ENCODE measurements around the gene ATP10A. TPM values are rescaled to one million over a fixed set of nuclear protein-coding genes. Genes with fewer than 3 reads are reported as not detected.

The ATP10A gene
- total RNA-seq, 1 donor from 2014 or later = 44.4 TPM

DNA sequence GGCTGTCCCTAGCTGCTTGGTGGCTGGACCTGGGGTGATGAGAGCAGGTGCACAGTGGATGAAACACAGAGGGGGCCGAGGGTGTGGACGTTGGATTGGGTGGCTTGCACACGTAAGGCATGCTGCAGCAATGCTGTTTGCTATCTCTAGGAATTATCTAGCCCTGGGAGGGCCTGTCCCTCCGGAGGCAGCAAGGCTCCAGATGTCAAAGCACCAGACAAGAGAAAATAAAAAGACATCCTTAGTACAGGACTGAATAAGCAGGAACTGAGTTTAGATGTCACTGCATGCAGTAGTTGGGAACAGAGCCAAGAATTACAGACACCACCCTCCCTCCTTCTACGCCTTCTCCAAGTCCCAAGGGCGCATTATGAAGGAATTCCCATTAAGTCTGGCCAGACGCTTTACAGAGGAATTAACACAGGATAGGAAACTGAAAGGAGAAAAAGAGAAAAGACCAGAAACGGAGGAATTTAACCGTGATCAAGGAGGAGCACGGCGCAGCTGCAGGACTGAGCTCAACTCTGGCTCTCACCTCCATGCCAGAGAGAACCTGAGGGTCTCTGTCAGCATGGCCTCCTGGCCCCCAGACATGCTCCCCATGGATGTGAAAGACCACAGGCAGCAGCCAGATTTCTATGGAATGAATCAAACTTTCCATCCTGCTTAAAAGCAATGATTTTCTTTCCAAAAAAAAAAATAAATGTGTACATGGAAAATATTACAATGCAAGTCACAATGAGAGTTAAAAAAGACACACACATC, 13.8 kb downstream of the ATP10A start:
- H3K4me1 Mint-ChIP-seq (ENCODE audit: low read depth) = peaks cover 77% of the 10 kb centered on the region
- no peaks in the 10 kb centered on the region for H3K27me3 Mint-ChIP-seq (ENCODE audit: low read depth)
- intact Hi-C loops (cut with micrococcal nuclease) = loop anchor here (10.0 kb wide), 1 partner anchor 895 kb away; the partner anchor contains the start of genes SNRPN and SNURF
- H3K36me3 Mint-ChIP-seq (ENCODE audit: low read depth) = peaks cover 42% of the 10 kb centered on the region
- no peaks in the 10 kb centered on the region for H3K9me3 Mint-ChIP-seq
- H3K4me3 Mint-ChIP-seq (ENCODE audit: low read depth) = peak overlapping the region; percentile 92
- no peak for DNase-seq (ENCODE audit: low spot score)
- peak overlapping the region; percentile 99 for H3K27ac Mint-ChIP-seq

GRCh38 chr15:25848784-25849156, 14.4 kb downstream of the ATP10A start:
- Mint-ChIP-seq H3K27ac (peak overlapping the region; percentile 99), H3K27me3 (ENCODE audit: low read depth) (no peaks in the 10 kb centered on the region), H3K4me3 (ENCODE audit: low read depth) (peak overlapping the region; percentile 92), H3K9me3 (no peaks in the 10 kb centered on the region), H3K36me3 (ENCODE audit: low read depth) (peaks cover 41% of the 10 kb centered on the region), H3K4me1 (ENCODE audit: low read depth) (peaks cover 77% of the 10 kb centered on the region)
- intact Hi-C loops (cut with micrococcal nuclease) = loop anchor here (10.0 kb wide), 1 partner anchor 894 kb away; the partner anchor contains the start of genes SNRPN and SNURF
- no peak for DNase-seq (ENCODE audit: low spot score)

DNA sequence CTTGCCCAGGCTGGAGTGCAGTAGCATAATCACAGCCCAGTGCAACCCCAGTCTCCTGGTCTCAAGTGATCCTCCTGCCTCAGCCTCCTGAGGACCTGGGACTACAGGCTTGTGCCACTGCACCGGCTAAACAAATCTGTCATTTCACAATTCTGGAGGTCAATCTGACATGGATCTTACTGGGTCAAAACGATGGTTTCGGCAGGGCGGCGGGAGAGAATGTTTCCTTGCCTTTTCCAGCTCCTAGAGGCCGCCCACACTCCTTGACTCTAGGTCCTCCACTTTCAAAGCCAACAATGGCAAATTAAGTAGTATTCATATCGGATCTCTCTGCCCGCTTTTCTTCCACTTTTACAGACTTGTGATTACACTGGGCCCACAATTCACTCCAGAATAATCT, 14.8 kb downstream of the ATP10A start:
- Mint-ChIP-seq H3K9me3 (no peaks in the 10 kb centered on the region), H3K36me3 (ENCODE audit: low read depth) (peaks cover 44% of the 10 kb centered on the region), H3K4me3 (ENCODE audit: low read depth) (no peak overlapping the region), H3K27me3 (ENCODE audit: low read depth) (no peaks in the 10 kb centered on the region), H3K4me1 (ENCODE audit: low read depth) (peaks cover 77% of the 10 kb centered on the region), H3K27ac (no peak overlapping the region)
- no peak for DNase-seq (ENCODE audit: low spot score)
- intact Hi-C loops (cut with micrococcal nuclease) = loop anchor here (10.0 kb wide), 1 partner anchor 894 kb away; the partner anchor contains the start of genes SNRPN and SNURF

GRCh38 chr15:25847051-25847450, 16.1 kb downstream of the ATP10A start:
- DNase-seq (ENCODE audit: low spot score) = no peak
- H3K27me3 Mint-ChIP-seq (ENCODE audit: low read depth) = no peaks in the 10 kb centered on the region
- peaks cover 42% of the 10 kb centered on the region for H3K36me3 Mint-ChIP-seq (ENCODE audit: low read depth)
- peak overlapping the region; percentile 31 for H3K4me3 Mint-ChIP-seq (ENCODE audit: low read depth)
- intact Hi-C loops (cut with micrococcal nuclease) = loop anchor here (2.0 to 10.0 kb wide), 2 partner anchors 16 to 892 kb away; partner anchors contain the start of genes ATP10A, SNRPN and SNURF
- peaks cover 69% of the 10 kb centered on the region for H3K4me1 Mint-ChIP-seq (ENCODE audit: low read depth)
- no peaks in the 10 kb centered on the region for H3K9me3 Mint-ChIP-seq
- H3K27ac Mint-ChIP-seq = peak overlapping the region; percentile 86

- Mint-ChIP-seq H3K4me1 (ENCODE audit: low read depth) (peaks cover 67% of the 10 kb centered on the region), H3K27me3 (ENCODE audit: low read depth) (no peaks in the 10 kb centered on the region), H3K27ac (peak overlapping the region; percentile 91), H3K36me3 (ENCODE audit: low read depth) (peaks cover 43% of the 10 kb centered on the region), H3K9me3 (no peaks in the 10 kb centered on the region), H3K4me3 (ENCODE audit: low read depth) (no peak overlapping the region)
- DNase-seq (ENCODE audit: low spot score) = peak; percentile 54
- intact Hi-C loops (cut with micrococcal nuclease) = loop anchor here (2.0 to 10.0 kb wide), 2 partner anchors 16 to 892 kb away; partner anchors contain the start of genes ATP10A, SNRPN and SNURF
Measured at GRCh38 chr15:25846377-25846776, 16.8 kb downstream of the ATP10A start.

DNA sequence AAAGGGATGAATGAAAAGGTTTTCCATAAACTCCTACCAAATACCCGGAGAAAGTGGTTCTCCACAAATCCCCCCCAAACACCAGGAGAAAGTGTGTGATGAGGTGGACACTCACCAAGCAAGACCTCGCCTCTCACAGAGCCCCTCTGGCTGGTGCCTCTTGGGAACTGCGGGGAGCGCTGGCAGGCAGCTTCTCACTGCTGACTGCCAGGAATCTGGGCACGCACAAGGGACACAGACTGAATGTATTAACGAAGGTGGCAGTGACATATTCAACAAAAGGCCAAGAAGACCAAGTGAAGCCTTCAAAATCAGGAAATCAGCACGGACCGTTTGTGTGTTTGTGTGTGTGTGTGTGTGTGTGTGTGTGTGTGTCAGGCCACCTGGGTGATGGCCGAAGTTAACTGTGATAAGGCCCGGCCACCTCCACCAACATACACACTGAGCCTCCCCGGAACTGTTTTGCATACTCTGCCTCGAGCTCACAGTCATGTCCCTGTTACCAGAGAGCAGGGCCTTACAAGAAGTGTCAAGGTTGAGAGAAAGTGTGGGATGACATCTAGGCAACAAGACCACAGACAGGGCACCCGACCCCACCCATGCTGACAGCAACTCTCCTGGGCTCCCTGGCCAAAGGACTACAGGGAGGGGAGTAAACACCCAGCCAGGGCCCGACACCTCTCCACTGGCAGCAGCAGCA, 18.0 kb downstream of the ATP10A start:
- Mint-ChIP-seq H3K9me3 (no peaks in the 10 kb centered on the region), H3K27me3 (ENCODE audit: low read depth) (no peaks in the 10 kb centered on the region), H3K4me3 (ENCODE audit: low read depth) (no peak overlapping the region), H3K4me1 (ENCODE audit: low read depth) (peaks cover 61% of the 10 kb centered on the region), H3K36me3 (ENCODE audit: low read depth) (peaks cover 53% of the 10 kb centered on the region), H3K27ac (peak overlapping the region; percentile 91)
- DNase-seq (ENCODE audit: low spot score) = no peak
- intact Hi-C loops (cut with micrococcal nuclease) = loop anchor here (10.0 kb wide), 1 partner anchor 890 kb away; the partner anchor contains the start of genes SNRPN and SNURF

DNA sequence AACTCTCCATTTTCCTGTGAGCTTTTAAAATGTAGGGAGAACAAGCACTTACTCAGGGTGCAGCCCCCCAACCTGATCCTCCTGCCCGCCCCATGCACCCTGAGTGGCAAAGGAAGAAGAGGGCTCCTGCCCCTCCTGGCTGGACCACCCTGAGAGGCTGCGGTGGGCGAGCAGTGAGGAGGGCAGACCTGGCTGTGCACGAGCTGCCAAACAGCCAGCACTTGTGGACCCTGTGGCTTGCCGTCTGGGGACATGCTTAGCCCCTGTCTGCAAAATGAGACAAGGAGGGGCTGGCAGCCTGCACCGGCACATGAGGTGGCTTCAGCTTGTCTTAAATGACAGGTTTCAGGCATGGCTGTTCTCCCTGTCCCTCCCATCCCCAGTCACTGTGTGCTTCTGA, 18.6 kb downstream of the ATP10A start:
- intact Hi-C loops (cut with micrococcal nuclease) = loop anchor here (10.0 kb wide), 1 partner anchor 890 kb away; the partner anchor contains the start of genes SNRPN and SNURF
- Mint-ChIP-seq H3K27me3 (ENCODE audit: low read depth) (no peaks in the 10 kb centered on the region), H3K4me3 (ENCODE audit: low read depth) (no peak overlapping the region), H3K9me3 (no peaks in the 10 kb centered on the region), H3K27ac (peak overlapping the region; percentile 91), H3K36me3 (ENCODE audit: low read depth) (peaks cover 57% of the 10 kb centered on the region), H3K4me1 (ENCODE audit: low read depth) (peaks cover 60% of the 10 kb centered on the region)
- no peak for DNase-seq (ENCODE audit: low spot score)

DNA sequence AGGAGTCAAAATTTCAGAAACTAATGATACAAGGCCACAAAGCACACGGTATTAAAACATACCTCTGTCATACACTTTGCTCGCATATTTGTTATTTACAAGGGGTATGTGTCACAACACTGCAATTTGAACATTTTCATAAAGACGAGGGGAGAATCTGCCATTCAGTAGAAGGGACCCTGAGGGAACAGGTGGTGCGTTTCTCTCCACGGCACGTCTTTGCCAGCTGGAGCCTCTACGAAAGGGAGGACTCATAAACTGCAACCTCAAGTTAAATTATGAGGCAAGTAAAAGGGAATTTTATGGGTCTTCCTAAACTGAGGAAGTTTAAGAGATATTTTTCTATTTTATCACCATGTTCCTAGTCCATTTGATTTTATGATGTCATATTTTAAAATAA, 19.1 kb downstream of the ATP10A start:
- DNase-seq (ENCODE audit: low spot score) = no peak
- Mint-ChIP-seq H3K27ac (no peak overlapping the region), H3K9me3 (no peaks in the 10 kb centered on the region), H3K36me3 (ENCODE audit: low read depth) (peaks cover 62% of the 10 kb centered on the region), H3K4me1 (ENCODE audit: low read depth) (peaks cover 60% of the 10 kb centered on the region), H3K4me3 (ENCODE audit: low read depth) (no peak overlapping the region), H3K27me3 (ENCODE audit: low read depth) (no peaks in the 10 kb centered on the region)
- intact Hi-C loops (cut with micrococcal nuclease) = loop anchor here (10.0 kb wide), 1 partner anchor 889 kb away; the partner anchor contains the start of genes SNRPN and SNURF

GRCh38 chr15:25839638-25840156, 23.4 kb downstream of the ATP10A start:
- Mint-ChIP-seq H3K9me3 (no peaks in the 10 kb centered on the region), H3K27ac (no peak overlapping the region), H3K36me3 (ENCODE audit: low read depth) (peaks cover 50% of the 10 kb centered on the region), H3K27me3 (ENCODE audit: low read depth) (no peaks in the 10 kb centered on the region), H3K4me3 (ENCODE audit: low read depth) (no peak overlapping the region), H3K4me1 (ENCODE audit: low read depth) (peaks cover 42% of the 10 kb centered on the region)
- no peak for DNase-seq (ENCODE audit: low spot score)
- intact Hi-C loops (cut with micrococcal nuclease) = loop anchor here (10.0 kb wide), 1 partner anchor 885 kb away; the partner anchor contains the start of genes SNRPN and SNURF

DNA sequence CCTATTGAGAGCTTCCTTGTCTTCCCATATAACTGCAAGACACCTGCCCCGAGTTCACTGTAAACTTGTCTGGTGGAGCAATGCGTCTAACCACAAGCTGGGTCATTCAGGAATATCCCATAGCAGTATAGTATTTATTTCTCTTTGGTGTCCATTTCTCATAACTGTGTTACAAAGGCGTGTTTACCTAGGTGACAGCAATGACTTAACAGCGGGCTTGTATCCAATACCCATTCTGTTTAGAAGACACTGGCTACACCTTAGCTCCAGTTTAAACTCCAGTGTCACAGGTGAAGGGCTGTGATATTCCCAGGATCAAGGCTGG, 24.3 kb downstream of the ATP10A start:
- intact Hi-C loops (cut with micrococcal nuclease) = no loop called here
- Mint-ChIP-seq H3K4me1 (ENCODE audit: low read depth) (peaks cover 38% of the 10 kb centered on the region), H3K36me3 (ENCODE audit: low read depth) (peaks cover 46% of the 10 kb centered on the region), H3K9me3 (no peaks in the 10 kb centered on the region), H3K4me3 (ENCODE audit: low read depth) (no peak overlapping the region), H3K27ac (no peak overlapping the region), H3K27me3 (ENCODE audit: low read depth) (no peaks in the 10 kb centered on the region)
- no peak for DNase-seq (ENCODE audit: low spot score)

GRCh38 chr15:25838191-25838870, 24.8 kb downstream of the ATP10A start:
- H3K4me3 Mint-ChIP-seq (ENCODE audit: low read depth) = no peak overlapping the region
- H3K4me1 Mint-ChIP-seq (ENCODE audit: low read depth) = peaks cover 37% of the 10 kb centered on the region
- no peaks in the 10 kb centered on the region for H3K9me3 Mint-ChIP-seq
- intact Hi-C loops (cut with micrococcal nuclease) = no loop called here
- H3K27me3 Mint-ChIP-seq (ENCODE audit: low read depth) = no peaks in the 10 kb centered on the region
- H3K36me3 Mint-ChIP-seq (ENCODE audit: low read depth) = peaks cover 43% of the 10 kb centered on the region
- DNase-seq (ENCODE audit: low spot score) = no peak
- H3K27ac Mint-ChIP-seq = no peak overlapping the region

GRCh38 chr15:25832158-25832557, 31.0 kb downstream of the ATP10A start:
- intact Hi-C loops (cut with micrococcal nuclease) = loop anchor here (1.0 to 2.0 kb wide), 3 partner anchors 18 to 42 kb away; no protein-coding TSS in a partner anchor
- no peaks in the 10 kb centered on the region for H3K27me3 Mint-ChIP-seq (ENCODE audit: low read depth)
- no peak overlapping the region for H3K4me3 Mint-ChIP-seq (ENCODE audit: low read depth)
- no peak for DNase-seq (ENCODE audit: low spot score)
- H3K9me3 Mint-ChIP-seq = peaks cover 13% of the 10 kb centered on the region
- H3K27ac Mint-ChIP-seq = peak overlapping the region; percentile 73
- peaks cover 20% of the 10 kb centered on the region for H3K4me1 Mint-ChIP-seq (ENCODE audit: low read depth)
- peaks cover 54% of the 10 kb centered on the region for H3K36me3 Mint-ChIP-seq (ENCODE audit: low read depth)

Measured in activated T-helper 2 cell treated with anti-CD3 and anti-CD28 coated beads, Interferon-gamma antibody, Interleukin-2, Interleukin-4, amounts not matched to agents 10 μg/mL and 5 μg/mL and 100 μg/mL, durations not matched to agents 14 hours and 24 hours and 36 hours (primary cell).